SK-N-DZ (cell line): ENCODE measurements around the gene FAM83B.
"Not testable (repeated sequence)": the region's sequence is repeated elsewhere in the genome, so short reads cannot be mapped to it uniquely, and the experiment has no call there.

Experiments
- DNase-seq: peaks from one replicate; pipeline ENCODE4 v3.0.0-alpha.2; 2015; ENCODE audit warnings: low spot score

Gene FAM83B

GRCh38 chr6:54860132-54860531 is 13.6 kb downstream of the FAM83B start:
- DNase-seq: no peak

- no peak for DNase-seq
Measured at GRCh38 chr6:54860739-54861138, 14.2 kb downstream of the FAM83B start.

GRCh38 chr6:54861905-54862616 is 15.5 kb downstream of the FAM83B start:
- no peak for DNase-seq

GRCh38 chr6:54864272-54864671 is 17.7 kb downstream of the FAM83B start:
- DNase-seq: peak; percentile 5

GRCh38 chr6:54865091-54865631 is 18.6 kb downstream of the FAM83B start:
- DNase-seq: peak; percentile 56

GRCh38 chr6:54868556-54868955 is 22.0 kb downstream of the FAM83B start:
- DNase-seq: no peak

GRCh38 chr6:54873599-54873998 is 27.0 kb downstream of the FAM83B start:
- no peak for DNase-seq

- DNase-seq: no peak
Measured at GRCh38 chr6:54874349-54875048, 27.9 kb downstream of the FAM83B start.

- no peak for DNase-seq
Measured at GRCh38 chr6:54875539-54875938, 29.0 kb downstream of the FAM83B start.

- DNase-seq: no peak
Measured at GRCh38 chr6:54876365-54876764, 29.8 kb downstream of the FAM83B start.

GRCh38 chr6:54876871-54877270 is 30.3 kb downstream of the FAM83B start:
- DNase-seq: no peak

- DNase-seq: no peak
Measured at GRCh38 chr6:54877713-54878317, 31.2 kb downstream of the FAM83B start.

GRCh38 chr6:54878718-54879117 is 32.1 kb downstream of the FAM83B start:
- no peak for DNase-seq

GRCh38 chr6:54879188-54879985 is 32.8 kb downstream of the FAM83B start:
- no peak for DNase-seq

GRCh38 chr6:54881067-54881730 is 34.6 kb downstream of the FAM83B start:
- DNase-seq: no peak

GRCh38 chr6:54881891-54882290 is 35.3 kb downstream of the FAM83B start:
- not testable (repeated sequence) for DNase-seq

GRCh38 chr6:54886932-54887584 is 40.5 kb downstream of the FAM83B start:
- no peak for DNase-seq

GRCh38 chr6:54891536-54891935 is 45.0 kb downstream of the FAM83B start:
- no peak for DNase-seq

GRCh38 chr6:54892831-54893230 is 46.3 kb downstream of the FAM83B start:
- no peak for DNase-seq

GRCh38 chr6:54893818-54894217 is 47.2 kb downstream of the FAM83B start:
- DNase-seq: no peak

GRCh38 chr6:54896302-54896701 is 49.7 kb downstream of the FAM83B start:
- no peak for DNase-seq
